Lower leg skin (tissue), 4 donors: ENCODE measurements around the gene KDM4B. TPM values are rescaled to one million over a fixed set of nuclear protein-coding genes. Genes with fewer than 3 reads are reported as not detected.

Experiments used
- DNase-seq, 2 donors: peaks; one replicate each; pipeline ENCODE4 v3.0.0-alpha.2; 2019; ENCODE audit warnings: low spot score in 2 of 2
- H3K4me3 ChIP-seq: fragments of 200-600 bp; sonication (generic); 2 replicates; pipeline ENCODE4 v1.5.1; 2017; ENCODE audit warnings: mild to moderate bottlenecking, low read depth; ENCODE audit not compliant: poor library complexity, severe bottlenecking
- CTCF ChIP-seq, 3 donors: fragments of 450-650 bp; IDR thresholded peaks; one replicate each; pipeline ENCODE4 v1.5.1; 2016; ENCODE audit warnings: antibody characterized with exemption in 3 of 3, mild to moderate bottlenecking in 3 of 3, moderate library complexity in 2 of 3
- POLR2A ChIP-seq, 2 donors: fragments of 450-650 bp; IDR thresholded peaks; one replicate each; pipeline ENCODE4 v1.6.1; 2016 to 2017; ENCODE audit warnings: antibody characterized with exemption in 2 of 2, mild to moderate bottlenecking in 1 of 2, moderate library complexity in 1 of 2
- WGBS, 2 donors: methylation state at CpG; one replicate each; pipeline ENCODE4 v1.1.5; 2018; 5-methylcytosine and 5-hydroxymethylcytosine counted together
- intact Hi-C: fragments of 100-400 bp; cut with DNase I; formaldehyde crosslinking; loops from one replicate; pipeline ENCODE4 v1.15.0; 2023; ENCODE audit warnings: low total_unique reads
- total RNA-seq, 4 donors: library from RNA; depleted of rRNA; stranded (reverse); fragments of >200 nt; gene quantifications; one replicate each; pipeline ENCODE4 v1.1.0, GENCODE V29; 2016

The KDM4B gene
- total RNA-seq, 4 donors from 2014 or later = 40.1 to 71.4 (median 51.3) TPM

- intact Hi-C loops = no loop called here
- H3K4me3 ChIP-seq = no peak overlapping the region
- DNase-seq = no peak
- TF ChIP-seq CTCF (IDR thresholded peaks at IDR 0.05) (no peak), POLR2A (IDR thresholded peaks at IDR 0.05) (no peak)
- WGBS, 2 donors = 85 to 93% methylated on average over 27 of the region's 27 CpGs
Measured at GRCh38 chr19:5130371-5131030, 161.6 kb downstream of the KDM4B start.

GRCh38 chr19:5131031-5131505, 162.2 kb downstream of the KDM4B start:
- intact Hi-C loops = no loop called here
- TF ChIP-seq CTCF (IDR thresholded peaks at IDR 0.05) (no peak), POLR2A (IDR thresholded peaks at IDR 0.05) (no peak)

GRCh38 chr19:5131506-5132205, 162.7 kb downstream of the KDM4B start:
- TF ChIP-seq CTCF (IDR thresholded peaks at IDR 0.05) (no peak), POLR2A (IDR thresholded peaks at IDR 0.05) (no peak)
- intact Hi-C loops = no loop called here
- H3K4me3 ChIP-seq = no peak overlapping the region
- no peak for DNase-seq
- 73 to 79% methylated on average over 16 to 22 of the region's 25 CpGs for WGBS, 2 donors

More at GRCh38 chr19:5131031-5131505, 162.2 kb downstream of the KDM4B start:
- H3K4me3 ChIP-seq = no peak overlapping the region
- DNase-seq = no peak
- 84 to 87% methylated on average over 12 to 19 of the region's 21 CpGs for WGBS, 2 donors

- WGBS, 2 donors = 55 to 66% methylated on average over 8 of the region's 8 CpGs
- no peak for DNase-seq
- intact Hi-C loops = no loop called here
- TF ChIP-seq POLR2A (IDR thresholded peaks at IDR 0.05) (no peak), CTCF (IDR thresholded peaks at IDR 0.05) (no peak)
- H3K4me3 ChIP-seq = no peak overlapping the region
Measured at GRCh38 chr19:5132206-5132560, 163.3 kb downstream of the KDM4B start.

GRCh38 chr19:5132698-5133651, 164.1 kb downstream of the KDM4B start:
- DNase-seq = no peak
- intact Hi-C loops = no loop called here
- TF ChIP-seq CTCF (IDR thresholded peaks at IDR 0.05) (no peak), POLR2A (IDR thresholded peaks at IDR 0.05) (no peak)
- no peak overlapping the region for H3K4me3 ChIP-seq
- 91 to 93% methylated on average over 20 to 26 of the region's 27 CpGs for WGBS, 2 donors
